ENCODE measurements around the gene TEDC2.

Gene TEDC2

GRCh38 chr16:2452650-2453049 lies 7.3 kb upstream of the TEDC2 start:
- no peak for TF ChIP-seq CTCF (IDR thresholded peaks at IDR 0.05; ENCODE audit: extremely low read depth, missing control alignments)
- no peak for DNase-seq (ENCODE audit: low spot score)

GRCh38 chr16:2455081-2455845 lies 4.6 kb upstream of the TEDC2 start:
- DNase-seq (ENCODE audit: low spot score): no peak
- no peak for TF ChIP-seq CTCF (IDR thresholded peaks at IDR 0.05; ENCODE audit: extremely low read depth, missing control alignments)

- no peak for TF ChIP-seq CTCF (IDR thresholded peaks at IDR 0.05; ENCODE audit: extremely low read depth, missing control alignments)
Measured at GRCh38 chr16:2456551-2457153, 3.3 kb upstream of the TEDC2 start.

GRCh38 chr16:2457267-2457666 lies 2.6 kb upstream of the TEDC2 start:
- no peak for TF ChIP-seq CTCF (IDR thresholded peaks at IDR 0.05; ENCODE audit: extremely low read depth, missing control alignments)
- DNase-seq (ENCODE audit: low spot score): no peak

More at GRCh38 chr16:2456551-2457153, 3.3 kb upstream of the TEDC2 start:
- DNase-seq (ENCODE audit: low spot score): no peak

GRCh38 chr16:2457946-2458345 lies 2.0 kb upstream of the TEDC2 start:
- TF ChIP-seq CTCF (IDR thresholded peaks at IDR 0.05; ENCODE audit: extremely low read depth, missing control alignments): no peak
- DNase-seq (ENCODE audit: low spot score): no peak

GRCh38 chr16:2458887-2459646 lies 842 bp upstream of the TEDC2 start:
- no peak for TF ChIP-seq CTCF (IDR thresholded peaks at IDR 0.05; ENCODE audit: extremely low read depth, missing control alignments)
- no peak for DNase-seq (ENCODE audit: low spot score)

- no peak for DNase-seq (ENCODE audit: low spot score)
- TF ChIP-seq CTCF (IDR thresholded peaks at IDR 0.05; ENCODE audit: extremely low read depth, missing control alignments): no peak
Measured at GRCh38 chr16:2460391-2460713, 443 bp downstream of the TEDC2 start.
